AG04449 (cell line): ENCODE results near the gene PLEKHN1.

ENCODE experiments used
- CTCF ChIA-PET: fragments of 350-600 bp; formaldehyde crosslinking; extraction: SDS; loops from one replicate; lab custom pipeline; 2021; ENCODE audit warnings: antibody characterized with exemption; lab: Yijun Ruan, JAX
- POLR2A ChIA-PET: fragments of 400-600, 350-600 bp; formaldehyde crosslinking; extraction: SDS; loops from one replicate; lab custom pipeline; 2020; ENCODE audit warnings: antibody characterized with exemption, inconsistent platforms; lab: Yijun Ruan, JAX
- DNase-seq: peaks from one replicate; pipeline ENCODE4 v3.0.0-alpha.2; 2010; ENCODE audit warnings: low read depth, low spot score
- H3K4me3 ChIP-seq: 2 replicates; pipeline ENCODE4 v1.5.1; 2011; ENCODE audit warnings: low read depth, mild to moderate bottlenecking, control low read depth, low read length
- CTCF ChIP-seq: IDR thresholded peaks from one replicate; pipeline ENCODE4 v1.5.1; 2011; ENCODE audit warnings: mild to moderate bottlenecking, moderate library complexity, low read length, control low read depth, inconsistent platforms; ENCODE audit not compliant: insufficient read depth; ENCODE audit errors: missing control alignments

Gene PLEKHN1

GRCh38 chr1:962381-963300 lies 3.6 kb upstream of the PLEKHN1 start:
- H3K4me3 ChIP-seq, result no peak overlapping the region
- DNase-seq, result no peak
- TF ChIP-seq CTCF, result no peak
- ChIA-PET CTCF (interaction anchor here (1.4 to 2.0 kb wide), 2 partner anchors 8 to 57 kb away, joined by 3 to 8 read pairs; no protein-coding TSS in a partner anchor), POLR2A (no interaction called here)

- no peak for DNase-seq
- POLR2A ChIA-PET, result no interaction called here
- TF ChIP-seq CTCF, result no peak
- CTCF ChIA-PET, result interaction anchor here (0.8 kb wide), 1 partner anchor 13 kb away, joined by 3 read pairs; no protein-coding TSS in a partner anchor
- H3K4me3 ChIP-seq, result no peak overlapping the region
Observed at GRCh38 chr1:963301-963651, 3.0 kb upstream of the PLEKHN1 start.

- TF ChIP-seq CTCF, result no peak
Observed at GRCh38 chr1:963746-964525, 2.3 kb upstream of the PLEKHN1 start.

GRCh38 chr1:964691-965525 lies 1.4 kb upstream of the PLEKHN1 start:
- DNase-seq, result no peak
- POLR2A ChIA-PET, result no interaction called here
- H3K4me3 ChIP-seq, result no peak overlapping the region
- CTCF ChIA-PET, result interaction anchor here (1.0 kb wide), 1 partner anchor 11 kb away, joined by 3 read pairs; no protein-coding TSS in a partner anchor
- TF ChIP-seq CTCF, result no peak

More at GRCh38 chr1:963746-964525, 2.3 kb upstream of the PLEKHN1 start:
- ChIA-PET POLR2A (no interaction called here), CTCF (interaction anchor here (0.8 kb wide), 1 partner anchor 13 kb away, joined by 3 read pairs; no protein-coding TSS in a partner anchor)
- no peak for DNase-seq
- H3K4me3 ChIP-seq, result no peak overlapping the region

- POLR2A ChIA-PET, result no interaction called here
- H3K4me3 ChIP-seq, result no peak overlapping the region
- no peak for DNase-seq
- CTCF ChIA-PET, result interaction anchor here (1.0 to 1.2 kb wide), 2 partner anchors 10 to 98 kb away, joined by 3 to 4 read pairs; no protein-coding TSS in a partner anchor
- TF ChIP-seq CTCF, result no peak
Observed at GRCh38 chr1:965526-966134, 652 bp upstream of the PLEKHN1 start.
